SK-N-SH (cell line): ENCODE results near the gene CCDC69.

Source experiments
- CHD2 ChIP-seq: fragments of 150-350 bp; IDR thresholded peaks from 2 replicates; pipeline ENCODE4 v1.6.1; 2018; ENCODE audit warnings: low read length; ENCODE audit not compliant: partially characterized antibody
- CTCF ChIP-seq: fragments of 200-600 bp; sonication (generic); IDR thresholded peaks from 2 replicates; pipeline ENCODE4 v1.6.1; 2017; ENCODE audit warnings: antibody characterized with exemption, mild to moderate bottlenecking, moderate library complexity
- EP300 ChIP-seq, 2 experiments: IDR thresholded peaks; 2 replicates each; pipeline versions ENCODE4 v1.4.0 to v1.6.1; 2012; ENCODE audit warnings: borderline replicate concordance in 1 of 2, low read depth in 1 of 2, low read length in 1 of 2
- GATA2 ChIP-seq: sonication (generic); formaldehyde crosslinking; IDR thresholded peaks from 2 replicates; pipeline ENCODE4 v1.5.0; 2020; ENCODE audit warnings: mild to moderate bottlenecking, missing genetic modification reagents
- MAX ChIP-seq: IDR thresholded peaks from 2 replicates; pipeline ENCODE4 v1.4.0; 2012; ENCODE audit warnings: low read depth
- NFIC ChIP-seq: IDR thresholded peaks from 2 replicates; pipeline ENCODE4 v1.4.0; 2012; ENCODE audit warnings: borderline replicate concordance
- RCOR1 ChIP-seq: fragments of 150-350 bp; IDR thresholded peaks from 2 replicates; pipeline ENCODE4 v1.6.1; 2017; ENCODE audit warnings: antibody characterized with exemption, low read length
- REST ChIP-seq: IDR thresholded peaks from 2 replicates; pipeline ENCODE4 v1.6.1; 2012; ENCODE audit warnings: mild to moderate bottlenecking, low read depth, low read length, moderate library complexity
- SIN3A ChIP-seq: IDR thresholded peaks from 2 replicates; pipeline ENCODE4 v1.6.1; 2012; ENCODE audit warnings: low read depth, mild to moderate bottlenecking, low read length, moderate library complexity, borderline replicate concordance
- SMC3 ChIP-seq: IDR thresholded peaks from 2 replicates; pipeline ENCODE4 v1.6.1; 2012; ENCODE audit warnings: low read depth, low read length, improper control_type of control experiment
- TEAD4 ChIP-seq: IDR thresholded peaks from 2 replicates; pipeline ENCODE4 v1.4.0; 2012; ENCODE audit warnings: mild to moderate bottlenecking, borderline replicate concordance; ENCODE audit not compliant: insufficient read depth
- USF1 ChIP-seq: IDR thresholded peaks from 2 replicates; pipeline ENCODE4 v1.4.0; 2012; ENCODE audit warnings: low read depth, borderline replicate concordance
- TF ChIP-seq, protein P1 (sequence below): fragments of 150-350 bp; IDR thresholded peaks from 2 replicates; pipeline ENCODE4 v1.6.1; 2017; ENCODE audit warnings: antibody characterized with exemption, low read length, low read depth, borderline replicate concordance
- TF ChIP-seq, protein P2 (sequence below): IDR thresholded peaks from 2 replicates; pipeline ENCODE4; 2012

DNA sequence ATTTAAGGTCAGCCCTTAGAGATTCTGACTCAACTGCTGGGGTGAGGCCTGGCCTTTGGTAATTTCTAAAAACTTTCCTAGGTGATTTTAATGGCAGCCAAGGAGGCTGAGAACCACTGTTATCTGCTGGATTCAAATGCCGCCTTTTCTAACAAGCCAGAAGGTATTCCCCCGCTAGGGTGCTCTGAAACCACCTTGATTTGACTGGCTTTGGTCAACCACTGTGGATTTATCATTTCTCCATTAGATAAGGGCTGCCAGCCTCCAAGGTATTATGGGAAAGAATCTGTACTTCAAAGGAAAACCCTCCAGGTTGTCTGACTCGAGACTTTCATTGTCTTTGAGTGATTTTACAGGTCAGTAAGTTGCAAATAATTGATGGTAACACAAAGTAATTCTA is 70.6 kb downstream of the CCDC69 start:
- TF ChIP-seq, protein P1, sequence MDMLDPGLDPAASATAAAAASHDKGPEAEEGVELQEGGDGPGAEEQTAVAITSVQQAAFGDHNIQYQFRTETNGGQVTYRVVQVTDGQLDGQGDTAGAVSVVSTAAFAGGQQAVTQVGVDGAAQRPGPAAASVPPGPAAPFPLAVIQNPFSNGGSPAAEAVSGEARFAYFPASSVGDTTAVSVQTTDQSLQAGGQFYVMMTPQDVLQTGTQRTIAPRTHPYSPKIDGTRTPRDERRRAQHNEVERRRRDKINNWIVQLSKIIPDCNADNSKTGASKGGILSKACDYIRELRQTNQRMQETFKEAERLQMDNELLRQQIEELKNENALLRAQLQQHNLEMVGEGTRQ = no peak
- TF ChIP-seq EP300 (IDR thresholded peaks at IDR 0.05; ENCODE audit: borderline replicate concordance in 1 of 2, low read depth in 1 of 2, low read length in 1 of 2) = no peak
- TF ChIP-seq SIN3A = no peak
- no peak for TF ChIP-seq CTCF
- no peak for TF ChIP-seq MAX
- no peak for TF ChIP-seq GATA2
- no peak for TF ChIP-seq TEAD4
- TF ChIP-seq CHD2 = no peak
- no peak for TF ChIP-seq REST
- TF ChIP-seq, protein P2, sequence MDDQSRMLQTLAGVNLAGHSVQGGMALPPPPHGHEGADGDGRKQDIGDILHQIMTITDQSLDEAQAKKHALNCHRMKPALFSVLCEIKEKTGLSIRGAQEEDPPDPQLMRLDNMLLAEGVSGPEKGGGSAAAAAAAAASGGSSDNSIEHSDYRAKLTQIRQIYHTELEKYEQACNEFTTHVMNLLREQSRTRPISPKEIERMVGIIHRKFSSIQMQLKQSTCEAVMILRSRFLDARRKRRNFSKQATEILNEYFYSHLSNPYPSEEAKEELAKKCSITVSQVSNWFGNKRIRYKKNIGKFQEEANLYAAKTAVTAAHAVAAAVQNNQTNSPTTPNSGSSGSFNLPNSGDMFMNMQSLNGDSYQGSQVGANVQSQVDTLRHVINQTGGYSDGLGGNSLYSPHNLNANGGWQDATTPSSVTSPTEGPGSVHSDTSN = no peak
- no peak for TF ChIP-seq SMC3
- TF ChIP-seq USF1 = no peak
- no peak for TF ChIP-seq RCOR1
- TF ChIP-seq NFIC = no peak
